GM18526 (cell line): ENCODE data around the gene IPO11.

Source experiments
- POLR2A ChIP-seq: IDR thresholded peaks from 3 replicates; pipeline ENCODE4 v1.6.1; 2011; ENCODE audit not compliant: insufficient read length; ENCODE audit errors: extremely low read depth

IPO11 gene

GRCh38 chr5:62536783-62537182, 124.2 kb downstream of the IPO11 start:
- TF ChIP-seq POLR2A: no peak

GRCh38 chr5:62538017-62538942, 125.7 kb downstream of the IPO11 start:
- no peak for TF ChIP-seq POLR2A

GRCh38 chr5:62542720-62543119, 130.2 kb downstream of the IPO11 start:
- TF ChIP-seq POLR2A: no peak

- TF ChIP-seq POLR2A: no peak
These were observed 135.5 kb downstream of the IPO11 start for GRCh38 chr5:62547945-62548630.

GRCh38 chr5:62550103-62550502, 137.5 kb downstream of the IPO11 start:
- no peak for TF ChIP-seq POLR2A

GRCh38 chr5:62555930-62556329, 143.4 kb downstream of the IPO11 start:
- TF ChIP-seq POLR2A: no peak

- no peak for TF ChIP-seq POLR2A
These were observed 146.4 kb downstream of the IPO11 start for GRCh38 chr5:62558941-62559340.

GRCh38 chr5:62560786-62561185, 148.2 kb downstream of the IPO11 start:
- TF ChIP-seq POLR2A: no peak

GRCh38 chr5:62561896-62562295, 149.3 kb downstream of the IPO11 start:
- TF ChIP-seq POLR2A: no peak

GRCh38 chr5:62562867-62563266, 150.3 kb downstream of the IPO11 start:
- TF ChIP-seq POLR2A: no peak

- TF ChIP-seq POLR2A: no peak
These were observed 151.5 kb downstream of the IPO11 start for GRCh38 chr5:62564101-62564500.

- TF ChIP-seq POLR2A: no peak
These were observed 155.6 kb downstream of the IPO11 start for GRCh38 chr5:62568143-62568542.

- no peak for TF ChIP-seq POLR2A
These were observed 156.4 kb downstream of the IPO11 start for GRCh38 chr5:62568800-62569432.

GRCh38 chr5:62569470-62569869, 156.9 kb downstream of the IPO11 start:
- no peak for TF ChIP-seq POLR2A

GRCh38 chr5:62572918-62573514, 160.5 kb downstream of the IPO11 start:
- TF ChIP-seq POLR2A: no peak
